ENCODE measurements around the gene FHIT.

DNA sequence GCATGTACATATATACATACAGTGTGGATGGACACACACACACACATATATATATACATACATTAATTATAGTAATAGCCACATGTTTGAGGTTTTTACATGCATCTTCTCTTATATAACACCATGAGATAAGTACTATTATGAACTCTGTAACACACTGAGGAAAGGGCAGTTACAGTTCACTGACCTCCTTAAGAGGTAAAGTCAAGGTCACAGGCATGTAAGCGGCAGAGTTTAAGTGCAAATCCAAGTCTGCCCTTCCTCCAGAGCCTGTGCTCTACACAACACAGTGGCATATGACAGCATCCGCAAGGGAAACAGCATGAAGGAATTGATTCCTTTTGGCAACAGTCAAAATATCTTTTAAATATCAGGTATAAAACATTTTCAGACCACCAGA, 26.4 kb downstream of the FHIT start:
- TF ChIP-seq, protein P1, sequence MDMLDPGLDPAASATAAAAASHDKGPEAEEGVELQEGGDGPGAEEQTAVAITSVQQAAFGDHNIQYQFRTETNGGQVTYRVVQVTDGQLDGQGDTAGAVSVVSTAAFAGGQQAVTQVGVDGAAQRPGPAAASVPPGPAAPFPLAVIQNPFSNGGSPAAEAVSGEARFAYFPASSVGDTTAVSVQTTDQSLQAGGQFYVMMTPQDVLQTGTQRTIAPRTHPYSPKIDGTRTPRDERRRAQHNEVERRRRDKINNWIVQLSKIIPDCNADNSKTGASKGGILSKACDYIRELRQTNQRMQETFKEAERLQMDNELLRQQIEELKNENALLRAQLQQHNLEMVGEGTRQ (IDR thresholded peaks at IDR 0.05; ENCODE audit: borderline replicate concordance, low read depth, low read length) = no peak
- TF ChIP-seq POLR2AphosphoS5 (IDR thresholded peaks at IDR 0.05; ENCODE audit: low read depth, low read length) (no peak), JUND (IDR thresholded peaks at IDR 0.05) (no peak), YY1 (IDR thresholded peaks at IDR 0.05; ENCODE audit: low read depth) (no peak), NRF1 (IDR thresholded peaks at IDR 0.05; ENCODE audit: low read depth, low read length) (no peak), RXRA (IDR thresholded peaks at IDR 0.05; ENCODE audit: borderline replicate concordance, low read depth) (no peak), SMC3 (IDR thresholded peaks at IDR 0.05; ENCODE audit: low read depth, low read length) (no peak), EP300 (IDR thresholded peaks at IDR 0.05; ENCODE audit: borderline replicate concordance in 1 of 2, low read depth in 1 of 2, low read length in 1 of 2) (no peak), RCOR1 (IDR thresholded peaks at IDR 0.05; ENCODE audit: low read length) (no peak), NFIC (IDR thresholded peaks at IDR 0.05; ENCODE audit: borderline replicate concordance) (no peak)
- TF ChIP-seq, protein P2, sequence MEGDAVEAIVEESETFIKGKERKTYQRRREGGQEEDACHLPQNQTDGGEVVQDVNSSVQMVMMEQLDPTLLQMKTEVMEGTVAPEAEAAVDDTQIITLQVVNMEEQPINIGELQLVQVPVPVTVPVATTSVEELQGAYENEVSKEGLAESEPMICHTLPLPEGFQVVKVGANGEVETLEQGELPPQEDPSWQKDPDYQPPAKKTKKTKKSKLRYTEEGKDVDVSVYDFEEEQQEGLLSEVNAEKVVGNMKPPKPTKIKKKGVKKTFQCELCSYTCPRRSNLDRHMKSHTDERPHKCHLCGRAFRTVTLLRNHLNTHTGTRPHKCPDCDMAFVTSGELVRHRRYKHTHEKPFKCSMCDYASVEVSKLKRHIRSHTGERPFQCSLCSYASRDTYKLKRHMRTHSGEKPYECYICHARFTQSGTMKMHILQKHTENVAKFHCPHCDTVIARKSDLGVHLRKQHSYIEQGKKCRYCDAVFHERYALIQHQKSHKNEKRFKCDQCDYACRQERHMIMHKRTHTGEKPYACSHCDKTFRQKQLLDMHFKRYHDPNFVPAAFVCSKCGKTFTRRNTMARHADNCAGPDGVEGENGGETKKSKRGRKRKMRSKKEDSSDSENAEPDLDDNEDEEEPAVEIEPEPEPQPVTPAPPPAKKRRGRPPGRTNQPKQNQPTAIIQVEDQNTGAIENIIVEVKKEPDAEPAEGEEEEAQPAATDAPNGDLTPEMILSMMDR (IDR thresholded peaks at IDR 0.05) = no peak
- TF ChIP-seq, protein P3, sequence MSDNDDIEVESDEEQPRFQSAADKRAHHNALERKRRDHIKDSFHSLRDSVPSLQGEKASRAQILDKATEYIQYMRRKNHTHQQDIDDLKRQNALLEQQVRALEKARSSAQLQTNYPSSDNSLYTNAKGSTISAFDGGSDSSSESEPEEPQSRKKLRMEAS (IDR thresholded peaks at IDR 0.05; ENCODE audit: low read depth) = no peak
- TF ChIP-seq, protein P4, sequence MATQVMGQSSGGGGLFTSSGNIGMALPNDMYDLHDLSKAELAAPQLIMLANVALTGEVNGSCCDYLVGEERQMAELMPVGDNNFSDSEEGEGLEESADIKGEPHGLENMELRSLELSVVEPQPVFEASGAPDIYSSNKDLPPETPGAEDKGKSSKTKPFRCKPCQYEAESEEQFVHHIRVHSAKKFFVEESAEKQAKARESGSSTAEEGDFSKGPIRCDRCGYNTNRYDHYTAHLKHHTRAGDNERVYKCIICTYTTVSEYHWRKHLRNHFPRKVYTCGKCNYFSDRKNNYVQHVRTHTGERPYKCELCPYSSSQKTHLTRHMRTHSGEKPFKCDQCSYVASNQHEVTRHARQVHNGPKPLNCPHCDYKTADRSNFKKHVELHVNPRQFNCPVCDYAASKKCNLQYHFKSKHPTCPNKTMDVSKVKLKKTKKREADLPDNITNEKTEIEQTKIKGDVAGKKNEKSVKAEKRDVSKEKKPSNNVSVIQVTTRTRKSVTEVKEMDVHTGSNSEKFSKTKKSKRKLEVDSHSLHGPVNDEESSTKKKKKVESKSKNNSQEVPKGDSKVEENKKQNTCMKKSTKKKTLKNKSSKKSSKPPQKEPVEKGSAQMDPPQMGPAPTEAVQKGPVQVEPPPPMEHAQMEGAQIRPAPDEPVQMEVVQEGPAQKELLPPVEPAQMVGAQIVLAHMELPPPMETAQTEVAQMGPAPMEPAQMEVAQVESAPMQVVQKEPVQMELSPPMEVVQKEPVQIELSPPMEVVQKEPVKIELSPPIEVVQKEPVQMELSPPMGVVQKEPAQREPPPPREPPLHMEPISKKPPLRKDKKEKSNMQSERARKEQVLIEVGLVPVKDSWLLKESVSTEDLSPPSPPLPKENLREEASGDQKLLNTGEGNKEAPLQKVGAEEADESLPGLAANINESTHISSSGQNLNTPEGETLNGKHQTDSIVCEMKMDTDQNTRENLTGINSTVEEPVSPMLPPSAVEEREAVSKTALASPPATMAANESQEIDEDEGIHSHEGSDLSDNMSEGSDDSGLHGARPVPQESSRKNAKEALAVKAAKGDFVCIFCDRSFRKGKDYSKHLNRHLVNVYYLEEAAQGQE (IDR thresholded peaks at IDR 0.05; ENCODE audit: low read depth, low read length) = no peak
